ENCODE results near the gene RPL14. TPM values are rescaled to one million over a fixed set of nuclear protein-coding genes. Genes with fewer than 3 reads are reported as not detected.
"Not testable (repeated sequence)": the region's sequence is repeated elsewhere in the genome, so short reads cannot be mapped to it uniquely, and the experiment has no call there.

RPL14 gene
- polyA plus RNA-seq, 4 donors, result 1,014 to 1,543 (median 1,365) TPM

- FAIRE-seq (no peak), DNase-seq (no peak)
- Histone ChIP-seq H3K4me3 (ENCODE audit: low read depth in 1 of 3, low read length in 3 of 3) (peak overlapping the region in 1 of 3 donors; percentile 60), H3K9me3 (ENCODE audit: control insufficient read depth in 2 of 2, insufficient read depth in 1 of 2, low read depth in 1 of 2, low read length in 1 of 2) (no peaks in the 10 kb centered on the region), H3K36me3 (ENCODE audit: control insufficient read depth in 3 of 3, insufficient read depth in 2 of 3, low read depth in 1 of 3, low read length in 3 of 3) (peaks cover 0 to 6% (median 0%) of the 10 kb centered on the region in 3 donors), H3K4me1 (ENCODE audit: control insufficient read depth in 3 of 3, insufficient read depth in 2 of 3, low read depth in 1 of 3, low read length in 2 of 3) (peaks cover 3 to 11% (median 9%) of the 10 kb centered on the region in 3 donors), H3K27me3 (ENCODE audit: control insufficient read depth in 3 of 3, insufficient read depth in 3 of 3, low read length in 3 of 3) (no peaks in the 10 kb centered on the region), H3K27ac (ENCODE audit: low read depth in 1 of 3, low read length in 2 of 3) (peak overlapping the region in 1 of 3 donors; percentile 83)
- whole genome bisulfite sequencing, 3 donors, result 32 to 36% (median 33%) methylated on average over 6 of the region's 6 CpGs
Observed at GRCh38 chr3:40453933-40454332, 3.2 kb upstream of the RPL14 start.

DNA sequence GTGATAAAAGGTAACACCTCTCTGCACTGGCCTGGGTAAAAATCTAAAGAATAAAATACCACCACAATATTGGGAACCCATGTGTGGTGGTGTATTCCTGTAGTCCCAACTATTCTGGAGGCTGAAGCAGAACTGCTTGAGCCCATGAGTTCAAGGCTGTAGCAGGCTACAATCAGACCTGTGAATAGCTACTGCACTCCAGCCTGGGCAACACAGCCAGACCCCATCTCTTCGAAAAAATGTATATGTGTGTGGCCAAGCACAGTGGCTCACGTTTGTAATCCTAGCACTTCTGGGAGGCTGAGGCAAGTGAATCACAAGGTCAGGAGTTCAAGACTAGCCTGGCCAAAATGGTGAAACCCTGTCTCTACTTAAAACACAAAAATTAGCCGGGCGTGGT is 1.8 kb upstream of the RPL14 start:
- Histone ChIP-seq H3K36me3 (ENCODE audit: control insufficient read depth in 3 of 3, insufficient read depth in 2 of 3, low read depth in 1 of 3, low read length in 3 of 3) (peaks cover 0 to 13% (median 0%) of the 10 kb centered on the region in 3 donors), H3K4me1 (ENCODE audit: control insufficient read depth in 3 of 3, insufficient read depth in 2 of 3, low read depth in 1 of 3, low read length in 2 of 3) (peaks cover 3 to 12% (median 9%) of the 10 kb centered on the region in 3 donors), H3K4me3 (ENCODE audit: low read depth in 1 of 3, low read length in 3 of 3) (no peak overlapping the region), H3K27ac (ENCODE audit: low read depth in 1 of 3, low read length in 2 of 3) (no peak overlapping the region), H3K27me3 (ENCODE audit: control insufficient read depth in 3 of 3, insufficient read depth in 3 of 3, low read length in 3 of 3) (no peaks in the 10 kb centered on the region), H3K9me3 (ENCODE audit: control insufficient read depth in 2 of 2, insufficient read depth in 1 of 2, low read depth in 1 of 2, low read length in 1 of 2) (no peaks in the 10 kb centered on the region)
- FAIRE-seq, result no peak
- no peak for DNase-seq
- WGBS, 3 donors, result 91 to 93% (median 91%) methylated on average over 4 of the region's 4 CpGs

DNA sequence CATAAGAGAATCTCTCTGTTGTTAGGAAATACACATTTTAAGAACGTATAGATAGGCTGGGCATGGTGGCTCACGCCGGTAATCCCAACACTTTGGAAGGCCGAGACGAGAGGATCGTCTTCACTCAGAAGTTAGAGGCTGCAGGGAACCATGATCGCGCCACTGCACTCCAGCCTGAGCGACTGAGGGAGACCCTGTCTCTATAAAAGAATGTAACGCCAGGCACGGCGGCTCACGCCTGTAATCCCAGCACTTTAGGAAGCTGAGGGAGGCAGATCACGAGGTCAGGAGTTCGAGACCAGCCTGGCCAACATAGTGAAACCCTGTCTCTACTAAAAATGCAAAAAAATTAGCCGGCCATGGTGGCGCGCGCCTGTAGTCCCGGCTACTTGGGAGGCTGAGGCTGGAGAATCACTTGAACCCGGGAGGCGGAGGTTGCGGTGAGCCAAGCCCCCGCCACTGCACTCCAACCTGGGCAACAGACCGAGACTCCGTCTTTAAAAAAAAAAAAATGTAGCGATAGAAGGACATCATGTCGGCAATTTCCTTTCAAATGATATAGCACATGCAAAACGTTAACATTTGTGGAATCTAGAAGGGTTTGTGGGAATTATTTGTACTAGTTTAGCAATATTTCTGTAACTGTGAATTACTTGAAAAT is 730 bp upstream of the RPL14 start:
- Histone ChIP-seq H3K27me3 (ENCODE audit: control insufficient read depth in 3 of 3, insufficient read depth in 3 of 3, low read length in 3 of 3) (no peaks in the 10 kb centered on the region), H3K27ac (ENCODE audit: low read depth in 1 of 3, low read length in 2 of 3) (peak overlapping the region in 2 of 3 donors; percentile 85 to 95), H3K36me3 (ENCODE audit: control insufficient read depth in 3 of 3, insufficient read depth in 2 of 3, low read depth in 1 of 3, low read length in 3 of 3) (peaks cover 0 to 22% (median 2%) of the 10 kb centered on the region in 3 donors), H3K4me3 (ENCODE audit: low read depth in 1 of 3, low read length in 3 of 3) (peak overlapping the region; percentile 40 to 98 (median 91)), H3K9me3 (ENCODE audit: control insufficient read depth in 2 of 2, insufficient read depth in 1 of 2, low read depth in 1 of 2, low read length in 1 of 2) (no peaks in the 10 kb centered on the region), H3K4me1 (ENCODE audit: control insufficient read depth in 3 of 3, insufficient read depth in 2 of 3, low read depth in 1 of 3, low read length in 2 of 3) (peaks cover 3 to 12% (median 9%) of the 10 kb centered on the region in 3 donors)
- FAIRE-seq (no peak), DNase-seq (no peak)
- WGBS, 3 donors, result 48 to 57% (median 54%) methylated on average over 29 of the region's 29 CpGs

GRCh38 chr3:40458473-40458872 is 1.3 kb downstream of the RPL14 start:
- Histone ChIP-seq H3K4me1 (ENCODE audit: control insufficient read depth in 3 of 3, insufficient read depth in 2 of 3, low read depth in 1 of 3, low read length in 2 of 3) (peaks cover 3 to 12% (median 3%) of the 10 kb centered on the region in 3 donors), H3K27ac (ENCODE audit: low read depth in 1 of 3, low read length in 2 of 3) (no peak overlapping the region), H3K27me3 (ENCODE audit: control insufficient read depth in 3 of 3, insufficient read depth in 3 of 3, low read length in 3 of 3) (no peaks in the 10 kb centered on the region), H3K4me3 (ENCODE audit: low read depth in 1 of 3, low read length in 3 of 3) (peak overlapping the region in 1 of 3 donors; percentile 98), H3K9me3 (ENCODE audit: control insufficient read depth in 2 of 2, insufficient read depth in 1 of 2, low read depth in 1 of 2, low read length in 1 of 2) (no peaks in the 10 kb centered on the region), H3K36me3 (ENCODE audit: control insufficient read depth in 3 of 3, insufficient read depth in 2 of 3, low read depth in 1 of 3, low read length in 3 of 3) (peaks cover 2 to 38% (median 9%) of the 10 kb centered on the region in 3 donors)
- 66 to 73% (median 72%) methylated on average over 4 of the region's 4 CpGs for WGBS, 3 donors
- FAIRE-seq, result no peak
- DNase-seq, result no peak

DNA sequence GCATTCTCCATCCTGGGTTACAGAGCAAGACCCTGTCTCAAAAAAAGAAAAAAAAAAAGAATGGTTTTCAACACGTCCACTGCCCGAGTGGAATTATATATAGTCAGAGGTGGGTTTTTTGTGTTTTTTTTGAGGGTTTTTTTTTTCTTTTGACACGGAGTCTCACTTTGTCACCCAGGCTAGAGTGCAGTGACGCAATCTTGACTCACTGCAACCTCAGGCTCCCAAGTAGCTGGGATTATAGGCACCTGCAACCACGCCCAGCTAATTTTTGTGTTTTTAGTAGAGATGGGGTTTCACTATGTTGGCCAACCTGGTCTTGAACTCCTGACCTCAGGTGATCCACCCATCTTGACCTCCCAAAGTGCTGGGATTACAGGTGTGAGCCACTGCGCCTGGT is 3.3 kb downstream of the RPL14 start:
- H3K27me3 ChIP-seq (ENCODE audit: control insufficient read depth in 3 of 3, insufficient read depth in 3 of 3, low read length in 3 of 3); H3K4me3 ChIP-seq (ENCODE audit: low read depth in 1 of 3, low read length in 3 of 3); FAIRE-seq; DNase-seq; H3K27ac ChIP-seq (ENCODE audit: low read depth in 1 of 3, low read length in 2 of 3); H3K9me3 ChIP-seq (ENCODE audit: control insufficient read depth in 2 of 2, insufficient read depth in 1 of 2, low read depth in 1 of 2, low read length in 1 of 2); H3K4me1 ChIP-seq (ENCODE audit: control insufficient read depth in 3 of 3, insufficient read depth in 2 of 3, low read depth in 1 of 3, low read length in 2 of 3): not testable (repeated sequence)
- 74 to 85% (median 80%) methylated on average over 6 of the region's 6 CpGs for WGBS, 3 donors
- peaks cover 4 to 42% (median 11%) of the 10 kb centered on the region in 3 donors for H3K36me3 ChIP-seq (ENCODE audit: control insufficient read depth in 3 of 3, insufficient read depth in 2 of 3, low read depth in 1 of 3, low read length in 3 of 3)

- Histone ChIP-seq H3K27ac (ENCODE audit: low read depth in 1 of 3, low read length in 2 of 3) (no peak overlapping the region), H3K27me3 (ENCODE audit: control insufficient read depth in 3 of 3, insufficient read depth in 3 of 3, low read length in 3 of 3) (no peaks in the 10 kb centered on the region), H3K4me3 (ENCODE audit: low read depth in 1 of 3, low read length in 3 of 3) (no peak overlapping the region), H3K4me1 (ENCODE audit: control insufficient read depth in 3 of 3, insufficient read depth in 2 of 3, low read depth in 1 of 3, low read length in 2 of 3) (peaks cover 0 to 9% (median 3%) of the 10 kb centered on the region in 3 donors), H3K36me3 (ENCODE audit: control insufficient read depth in 3 of 3, insufficient read depth in 2 of 3, low read depth in 1 of 3, low read length in 3 of 3) (peaks cover 4 to 42% (median 11%) of the 10 kb centered on the region in 3 donors), H3K9me3 (ENCODE audit: control insufficient read depth in 2 of 2, insufficient read depth in 1 of 2, low read depth in 1 of 2, low read length in 1 of 2) (no peaks in the 10 kb centered on the region)
- WGBS, 3 donors, result 74 to 78% (median 76%) methylated on average over 3 of the region's 3 CpGs
- FAIRE-seq (no peak), DNase-seq (no peak)
Observed at GRCh38 chr3:40461161-40461560, 4.0 kb downstream of the RPL14 start.

GRCh38 chr3:40462838-40463237 is 5.7 kb downstream of the RPL14 start:
- not testable (repeated sequence) for H3K4me3 ChIP-seq (ENCODE audit: low read depth in 1 of 3, low read length in 3 of 3); H3K27me3 ChIP-seq (ENCODE audit: control insufficient read depth in 3 of 3, insufficient read depth in 3 of 3, low read length in 3 of 3); H3K4me1 ChIP-seq (ENCODE audit: control insufficient read depth in 3 of 3, insufficient read depth in 2 of 3, low read depth in 1 of 3, low read length in 2 of 3); H3K27ac ChIP-seq (ENCODE audit: low read depth in 1 of 3, low read length in 2 of 3); DNase-seq; FAIRE-seq; H3K9me3 ChIP-seq (ENCODE audit: control insufficient read depth in 2 of 2, insufficient read depth in 1 of 2, low read depth in 1 of 2, low read length in 1 of 2)
- peaks cover 4 to 42% (median 11%) of the 10 kb centered on the region in 3 donors for H3K36me3 ChIP-seq (ENCODE audit: control insufficient read depth in 3 of 3, insufficient read depth in 2 of 3, low read depth in 1 of 3, low read length in 3 of 3)
- 95 to 96% (median 96%) methylated on average over 7 of the region's 7 CpGs for WGBS, 3 donors

GRCh38 chr3:40463579-40463978 is 6.4 kb downstream of the RPL14 start:
- Histone ChIP-seq H3K4me1 (ENCODE audit: control insufficient read depth in 3 of 3, insufficient read depth in 2 of 3, low read depth in 1 of 3, low read length in 2 of 3) (peaks cover 0 to 4% (median 2%) of the 10 kb centered on the region in 3 donors), H3K27ac (ENCODE audit: low read depth in 1 of 3, low read length in 2 of 3) (no peak overlapping the region), H3K36me3 (ENCODE audit: control insufficient read depth in 3 of 3, insufficient read depth in 2 of 3, low read depth in 1 of 3, low read length in 3 of 3) (peaks cover 4 to 39% (median 11%) of the 10 kb centered on the region in 3 donors), H3K27me3 (ENCODE audit: control insufficient read depth in 3 of 3, insufficient read depth in 3 of 3, low read length in 3 of 3) (no peaks in the 10 kb centered on the region), H3K9me3 (ENCODE audit: control insufficient read depth in 2 of 2, insufficient read depth in 1 of 2, low read depth in 1 of 2, low read length in 1 of 2) (no peaks in the 10 kb centered on the region), H3K4me3 (ENCODE audit: low read depth in 1 of 3, low read length in 3 of 3) (no peak overlapping the region)
- DNase-seq (no peak), FAIRE-seq (no peak)
- WGBS, 3 donors, result 87 to 96% (median 90%) methylated on average over 2 of the region's 2 CpGs
